ENCODE data around the gene MBTPS2. TPM values are rescaled to one million over a fixed set of nuclear protein-coding genes. Genes with fewer than 3 reads are reported as not detected.
"Not testable (repeated sequence)": the region's sequence is repeated elsewhere in the genome, so short reads cannot be mapped to it uniquely, and the experiment has no call there.

MBTPS2 gene
- total RNA-seq, 2 donors from 2014 or later = 11.8 to 14.1 TPM

DNA sequence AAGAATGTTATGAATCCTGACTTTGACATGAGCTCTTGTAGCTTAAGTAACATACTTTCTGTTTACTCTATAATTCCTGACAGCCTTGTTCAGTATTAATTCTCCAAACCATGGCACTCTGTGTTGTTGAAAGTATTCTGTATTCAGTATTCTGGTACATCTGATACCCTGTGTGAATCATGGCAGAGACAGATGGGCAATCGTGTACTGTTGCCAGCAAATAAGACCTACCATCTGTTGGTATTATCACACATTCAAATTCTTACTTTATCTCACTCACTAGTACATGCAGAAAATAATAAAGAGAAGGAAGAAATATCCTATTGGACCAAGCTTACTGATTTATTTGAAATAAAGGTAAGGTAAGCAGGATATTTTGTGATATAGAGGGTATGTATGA lies 7.9 kb downstream of the MBTPS2 start:
- DNase-seq (ENCODE audit: low spot score) = no peak
- intact Hi-C loops (cut with DNase I) = loop anchor here in 1 of 2 donors (10.0 kb wide), 1 partner anchor 87 kb away; no protein-coding TSS in a partner anchor

DNA sequence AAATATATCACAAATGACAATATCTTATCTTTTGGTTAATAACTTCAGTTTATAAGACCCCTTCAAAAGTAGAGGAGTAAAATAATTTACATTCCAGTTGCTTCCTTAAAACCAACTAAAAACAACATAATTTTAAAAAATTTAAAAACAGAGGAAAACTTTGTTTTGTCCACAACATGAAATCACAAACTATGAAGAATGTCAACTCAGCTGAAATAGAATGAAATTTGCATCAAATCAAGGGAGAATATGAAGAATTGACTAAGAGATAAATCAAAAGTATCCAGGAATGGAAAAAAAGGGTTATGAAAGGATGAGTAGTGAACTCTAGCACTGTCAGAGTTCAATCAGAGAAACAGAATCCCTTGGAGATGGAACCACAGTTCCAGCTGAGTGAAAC lies 14.2 kb downstream of the MBTPS2 start:
- DNase-seq (ENCODE audit: low spot score) = no peak
- intact Hi-C loops (cut with DNase I) = no loop called here

DNA sequence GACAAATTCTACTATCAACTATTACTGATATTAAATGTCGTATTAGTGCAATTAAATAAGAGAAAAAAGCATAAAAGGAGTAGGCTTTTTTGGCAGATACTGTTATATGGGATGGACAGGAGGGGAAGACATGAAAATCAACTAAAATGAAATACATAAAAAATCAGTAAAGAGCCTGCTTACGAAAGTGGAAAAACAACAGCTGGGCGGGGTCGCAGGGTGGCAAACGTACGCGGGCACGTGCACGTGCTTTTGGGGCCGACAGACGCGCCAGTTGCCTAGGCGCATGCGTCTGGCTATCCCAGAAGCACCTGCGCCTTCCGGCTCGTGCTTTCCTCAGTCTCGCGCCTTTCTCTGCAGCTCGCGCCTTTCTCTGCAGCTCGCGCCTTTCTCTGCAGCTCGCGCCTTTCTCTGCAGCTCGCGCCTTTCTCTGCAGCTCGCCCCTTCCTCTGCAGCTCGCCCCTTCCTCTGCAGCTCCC lies 16.6 kb downstream of the MBTPS2 start, which contains the start of gene YY2:
Gene YY2 (plus strand): TSS at position 51 of the 479 bp plus-strand sequence. CDS start 498 bp downstream, outside the sequence.
- no peak for DNase-seq (ENCODE audit: low spot score)
- intact Hi-C loops (cut with DNase I) = no loop called here

DNA sequence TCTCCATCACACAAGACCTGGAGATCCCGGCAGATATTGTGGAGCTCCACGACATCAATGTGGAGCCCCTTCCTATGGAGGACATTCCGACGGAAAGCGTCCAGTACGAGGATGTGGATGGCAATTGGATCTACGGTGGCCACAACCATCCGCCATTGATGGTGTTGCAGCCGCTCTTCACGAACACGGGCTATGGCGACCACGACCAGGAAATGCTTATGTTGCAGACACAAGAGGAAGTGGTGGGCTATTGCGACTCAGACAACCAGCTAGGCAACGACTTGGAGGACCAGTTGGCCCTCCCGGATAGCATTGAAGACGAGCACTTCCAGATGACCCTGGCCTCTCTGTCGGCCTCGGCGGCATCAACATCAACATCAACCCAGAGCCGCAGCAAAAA lies 17.1 kb downstream of the MBTPS2 start:
- DNase-seq (ENCODE audit: low spot score) = no peak
- intact Hi-C loops (cut with DNase I) = no loop called here

DNA sequence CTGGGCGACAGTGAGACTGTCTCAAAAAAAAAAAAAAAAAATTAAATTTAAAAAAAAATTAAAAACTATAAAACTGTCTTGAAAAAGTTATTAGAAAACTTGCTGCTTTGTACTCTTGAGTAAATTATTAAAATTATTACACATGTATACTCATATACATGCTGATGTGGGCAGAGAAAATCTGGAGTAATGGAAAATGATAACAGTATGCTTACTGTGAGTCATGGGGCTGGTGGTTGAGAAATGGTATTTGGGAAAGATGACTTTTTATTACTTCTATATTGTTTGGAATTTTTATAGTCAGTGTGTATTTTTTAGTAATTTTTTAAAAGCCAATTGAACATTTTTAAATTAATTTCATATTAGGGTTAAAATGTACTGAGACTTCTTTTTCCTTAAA lies 23.8 kb downstream of the MBTPS2 start:
- no peak for DNase-seq (ENCODE audit: low spot score)
- intact Hi-C loops (cut with DNase I) = no loop called here

DNA sequence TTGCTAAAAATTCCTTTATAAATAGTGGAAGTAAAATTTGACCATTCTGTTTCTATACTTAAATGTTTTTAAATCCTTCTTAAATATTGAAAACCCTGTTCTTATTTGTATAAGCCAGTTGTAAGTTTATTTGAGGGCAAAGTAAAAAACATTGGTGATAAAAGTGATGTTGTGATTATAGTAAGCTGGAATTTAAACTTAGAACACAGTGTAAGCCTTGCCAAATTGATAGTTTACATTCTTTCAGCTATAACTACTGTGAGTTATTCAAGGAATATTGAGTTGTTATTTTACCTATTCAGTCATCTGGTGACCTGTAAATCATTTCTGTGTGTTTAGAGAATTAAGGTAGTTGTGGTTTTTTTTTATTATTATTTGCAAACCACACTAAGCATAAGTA lies 26.0 kb downstream of the MBTPS2 start:
- no peak for DNase-seq (ENCODE audit: low spot score)
- intact Hi-C loops (cut with DNase I) = no loop called here

DNA sequence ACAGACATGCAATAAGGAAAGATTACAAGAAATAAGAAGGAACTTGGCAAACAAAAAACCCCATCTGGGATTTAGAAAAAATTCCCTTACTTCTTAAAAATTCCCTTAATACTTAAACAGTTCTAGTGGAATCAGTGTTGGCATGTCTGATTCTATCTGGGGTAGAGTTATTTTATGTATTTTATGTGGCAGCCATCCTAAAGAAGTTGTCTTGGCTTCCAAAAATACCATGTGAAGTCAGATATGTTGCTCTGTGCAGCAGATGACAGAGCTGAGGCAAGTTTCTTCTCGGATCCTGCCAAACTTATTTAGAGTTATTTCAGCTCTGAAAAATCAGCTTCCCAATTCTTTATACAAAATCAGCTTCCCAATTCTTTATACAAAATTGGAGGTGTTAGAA lies 31.1 kb downstream of the MBTPS2 start:
- no peak for DNase-seq (ENCODE audit: low spot score)
- intact Hi-C loops (cut with DNase I) = no loop called here

DNA sequence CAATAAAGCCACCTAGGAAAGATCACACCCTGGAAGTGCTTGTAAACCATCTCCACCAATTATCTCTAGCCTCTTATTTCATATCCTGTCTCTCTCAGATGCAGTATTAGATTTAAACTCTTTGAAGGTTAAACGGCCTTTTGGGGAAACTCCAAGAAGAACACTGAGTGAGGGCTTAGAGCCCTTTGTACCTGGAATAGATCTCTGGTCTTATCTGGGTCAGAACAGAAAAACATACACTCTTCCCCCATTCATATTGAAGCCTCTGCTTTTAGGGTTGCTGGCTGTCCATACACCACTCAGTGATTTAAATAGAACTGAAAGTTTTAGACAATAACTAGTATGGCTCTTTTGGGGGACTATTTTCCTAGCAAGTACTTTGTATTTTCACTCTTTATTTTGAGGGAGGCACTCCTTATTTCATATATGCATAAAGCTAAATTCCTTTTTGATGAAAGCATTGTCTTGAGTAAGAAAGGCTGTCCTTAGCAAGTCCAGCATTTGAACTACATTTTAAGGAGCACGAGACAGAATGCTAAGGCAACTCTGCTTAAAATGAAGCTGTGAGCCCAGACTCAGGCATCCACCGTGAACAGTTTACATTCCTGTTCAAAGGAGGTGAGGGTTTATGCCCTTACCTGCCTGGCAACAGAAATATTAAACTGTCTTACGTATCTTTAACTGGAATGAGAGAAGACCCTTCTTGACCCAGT lies 33.8 kb downstream of the MBTPS2 start:
- no peak for DNase-seq (ENCODE audit: low spot score)
- intact Hi-C loops (cut with DNase I) = no loop called here

DNA sequence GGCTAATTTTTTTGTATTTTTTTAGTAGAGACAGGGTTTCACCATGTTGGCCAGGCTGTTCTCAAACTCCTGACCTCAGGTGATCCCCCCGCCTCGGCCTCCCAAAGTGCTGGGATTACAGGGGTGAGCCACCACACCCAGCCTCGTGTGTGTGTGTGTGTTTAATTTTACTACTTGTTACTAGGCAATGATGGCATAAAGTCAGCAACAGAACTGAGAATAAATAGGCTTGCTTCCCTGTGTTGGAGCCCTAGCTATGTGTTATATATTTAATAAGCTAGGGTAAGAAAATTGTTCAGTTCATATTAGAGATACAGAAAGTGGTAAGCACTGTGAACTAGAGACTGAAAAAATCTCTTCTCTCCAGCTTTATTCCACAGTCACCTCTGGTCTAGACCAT lies 34.8 kb downstream of the MBTPS2 start:
- DNase-seq (ENCODE audit: low spot score); intact Hi-C loops (cut with DNase I): not testable (repeated sequence)

DNA sequence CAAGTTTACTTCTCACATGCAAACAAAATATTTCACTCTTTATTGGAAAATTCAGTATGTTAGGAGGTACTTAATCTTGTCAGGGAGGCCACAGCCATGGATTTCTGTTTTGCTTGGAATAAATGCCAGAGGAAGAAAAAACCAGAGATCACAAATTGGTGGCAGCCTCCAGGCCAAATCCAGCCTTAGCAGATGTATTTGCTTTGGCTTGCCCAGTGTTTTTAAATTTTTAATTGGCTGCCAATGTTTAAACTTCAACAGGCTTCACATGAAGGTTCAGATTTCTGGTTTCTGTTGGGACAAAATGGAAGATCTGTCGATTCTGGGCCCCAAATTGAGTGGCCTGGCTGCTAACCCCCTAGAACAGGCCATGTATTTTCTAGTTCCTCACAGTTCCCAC lies 35.6 kb downstream of the MBTPS2 start:
- no peak for DNase-seq (ENCODE audit: low spot score)
- intact Hi-C loops (cut with DNase I) = no loop called here

DNA sequence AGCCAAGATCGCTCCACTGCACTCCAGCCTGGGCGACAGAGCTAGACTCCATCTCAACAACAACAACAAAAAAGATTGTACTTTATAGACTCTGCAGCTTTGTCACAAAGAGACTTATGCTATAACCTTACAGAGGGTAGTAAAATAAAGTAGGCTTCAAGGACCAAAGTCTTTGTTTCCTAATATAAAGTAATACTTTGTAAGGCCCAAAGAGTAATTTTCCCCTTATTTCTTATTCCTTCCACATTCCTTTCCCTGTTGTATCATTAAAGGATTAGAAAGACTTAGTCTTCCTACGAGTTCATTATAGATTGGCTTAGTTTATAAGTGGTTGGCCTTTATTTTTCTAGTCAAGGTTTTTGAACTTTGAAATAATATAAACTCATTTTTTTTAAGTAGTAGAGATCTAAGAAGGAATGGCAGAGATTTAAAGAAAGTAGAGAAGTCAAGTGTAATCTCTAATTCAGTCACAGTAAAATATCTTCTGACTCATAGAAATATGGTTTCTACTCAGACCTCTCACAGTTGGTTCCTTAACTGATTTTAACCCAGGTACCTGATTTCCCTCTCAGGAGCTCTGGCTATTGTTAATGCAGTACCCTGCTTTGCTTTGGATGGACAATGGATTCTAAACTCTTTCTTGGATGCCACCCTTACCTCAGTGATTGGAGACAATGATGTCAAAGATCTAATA lies 42.6 kb downstream of the MBTPS2 start:
- intact Hi-C loops (cut with DNase I) = no loop called here

DNA sequence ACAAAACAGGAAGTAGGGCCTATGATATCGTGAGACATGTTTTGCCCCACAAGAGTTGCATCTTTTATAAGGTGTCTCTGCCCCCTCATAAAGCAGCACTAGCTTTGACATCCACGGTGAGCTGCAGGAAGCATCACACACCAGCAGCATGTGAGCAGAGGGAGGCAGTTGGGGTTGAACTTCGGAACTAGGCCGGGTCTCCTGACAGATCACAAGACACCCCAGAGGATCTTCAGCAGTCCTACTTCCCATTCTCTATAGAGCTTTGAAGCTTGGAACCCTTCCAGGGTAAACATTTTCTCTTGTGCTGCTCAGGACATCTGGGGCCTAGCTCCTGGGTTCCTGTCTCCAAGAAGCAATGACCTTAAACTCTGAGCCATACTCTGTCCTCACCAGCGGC lies 43.8 kb downstream of the MBTPS2 start:
- intact Hi-C loops (cut with DNase I) = no loop called here
- DNase-seq (ENCODE audit: low spot score) = no peak

More for the DNA sequence above, 42.6 kb downstream of the MBTPS2 start:
- DNase-seq (ENCODE audit: low spot score) = no peak

DNA sequence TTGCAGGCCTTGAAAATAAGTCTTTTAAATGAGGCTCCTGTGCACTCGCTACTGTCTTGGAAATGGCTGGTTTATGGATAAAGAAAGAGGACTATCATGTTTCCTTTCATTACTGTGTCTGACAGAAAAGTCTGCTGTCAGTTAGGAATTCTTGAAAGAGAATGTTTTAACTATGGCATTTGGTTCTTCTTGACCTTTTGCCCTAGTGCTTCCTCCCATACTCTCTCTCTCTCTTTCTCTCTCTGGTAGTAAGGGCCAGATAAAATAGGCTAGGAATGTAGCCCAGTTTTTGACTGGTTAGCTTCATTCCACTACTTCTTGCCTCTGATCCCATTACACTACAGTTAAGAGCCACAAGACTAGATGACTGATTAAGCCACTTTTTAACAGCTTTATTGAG lies 46.2 kb downstream of the MBTPS2 start:
- DNase-seq (ENCODE audit: low spot score) = no peak
- intact Hi-C loops (cut with DNase I) = no loop called here

DNA sequence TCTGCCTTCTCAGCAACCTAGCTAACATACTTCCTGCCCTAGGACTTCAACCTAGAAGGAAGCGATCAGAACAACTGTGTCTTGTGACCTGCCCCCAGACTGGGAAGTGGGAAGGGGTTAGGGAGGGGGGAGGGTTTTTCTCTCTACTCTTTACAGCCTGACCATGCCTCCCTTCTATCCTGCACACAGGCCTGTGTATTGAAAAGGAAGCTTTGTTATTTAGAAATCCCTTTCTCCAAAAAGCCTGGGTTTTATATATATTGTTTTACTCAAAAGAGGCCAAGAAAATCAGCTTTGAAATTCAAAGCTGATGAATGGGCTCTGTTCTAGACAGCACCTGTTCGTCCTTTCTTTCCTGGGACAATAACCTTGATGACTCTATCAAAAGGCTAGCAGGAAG lies 65.9 kb downstream of the MBTPS2 start:
- no peak for DNase-seq (ENCODE audit: low spot score)
- intact Hi-C loops (cut with DNase I) = no loop called here

DNA sequence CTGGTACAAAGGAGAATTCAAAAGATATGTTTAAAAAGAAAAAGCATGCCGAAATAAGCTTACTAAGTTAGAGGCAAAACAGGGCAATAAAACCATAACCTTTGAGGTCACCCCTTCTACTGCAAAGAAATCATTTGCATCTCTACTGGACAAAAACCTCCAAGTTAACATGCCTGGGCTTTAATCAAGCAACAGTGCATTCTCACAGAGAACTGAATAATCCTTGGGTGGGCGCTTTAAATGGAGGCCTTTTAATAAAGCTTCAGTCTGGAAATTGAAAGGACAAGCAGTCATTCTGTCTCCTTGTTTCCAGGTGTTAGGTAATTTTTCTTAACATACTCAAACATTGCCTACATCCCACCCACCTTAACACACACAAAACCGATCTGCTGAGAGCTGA lies 66.5 kb downstream of the MBTPS2 start:
- intact Hi-C loops (cut with DNase I) = no loop called here
- DNase-seq (ENCODE audit: low spot score) = no peak

DNA sequence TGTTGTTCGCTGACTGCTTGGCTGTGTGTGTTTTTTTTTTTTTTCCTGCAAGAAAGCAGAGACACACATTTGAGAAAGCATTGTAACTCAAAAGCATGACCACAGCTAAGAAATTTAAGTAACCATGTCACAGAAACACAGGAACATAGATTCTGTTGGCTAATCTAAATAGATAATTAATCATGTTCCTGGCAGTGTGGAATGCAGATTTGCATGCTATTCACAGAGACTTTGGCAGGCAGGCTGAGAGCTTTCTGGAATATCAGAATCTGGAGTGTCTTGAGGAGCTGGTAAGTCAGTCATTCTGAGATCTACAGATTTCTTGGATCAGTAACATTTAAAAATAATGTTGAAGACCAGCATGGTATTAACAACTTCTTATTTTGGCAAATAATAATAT lies 67.8 kb downstream of the MBTPS2 start:
- DNase-seq (ENCODE audit: low spot score) = no peak
- intact Hi-C loops (cut with DNase I) = no loop called here

DNA sequence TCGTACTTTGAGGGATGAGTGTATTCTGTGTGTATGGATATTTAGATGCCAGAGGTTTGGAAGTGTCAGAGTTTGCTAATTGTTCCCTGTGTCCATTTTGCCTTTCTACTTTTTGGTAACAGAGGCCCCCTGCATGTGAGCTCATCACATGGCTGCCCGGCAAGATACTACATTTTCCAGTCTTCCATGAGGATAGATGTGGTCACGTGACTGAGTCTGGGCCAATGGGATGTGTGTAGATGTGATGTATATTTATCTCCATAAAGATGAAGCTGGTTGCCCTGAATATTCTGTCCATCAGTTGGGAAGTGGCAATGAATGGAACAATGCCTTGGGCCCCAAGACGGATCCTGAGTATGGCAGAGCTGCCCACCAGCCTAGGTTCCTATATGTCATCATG lies 72.1 kb downstream of the MBTPS2 start:
- intact Hi-C loops (cut with DNase I) = no loop called here
- DNase-seq (ENCODE audit: low spot score) = no peak

DNA sequence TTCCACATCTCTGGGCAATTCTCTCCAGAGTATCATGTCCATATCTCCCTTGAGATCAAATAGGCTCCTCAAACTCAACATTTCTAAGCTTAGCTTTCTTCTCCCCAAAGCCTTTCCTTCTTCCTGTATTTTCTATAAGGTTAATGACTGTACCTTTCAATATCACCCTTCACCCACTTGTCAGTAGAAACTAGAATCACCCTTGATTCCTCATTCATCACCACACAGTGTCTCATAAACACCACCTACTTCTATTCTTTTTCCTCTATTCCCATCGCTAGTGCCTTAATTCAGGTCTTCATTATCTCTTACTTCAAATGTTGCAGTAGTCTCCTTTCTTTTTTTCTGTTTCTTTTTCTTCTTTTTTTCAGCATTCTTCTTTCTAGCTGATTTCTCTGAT lies 72.8 kb downstream of the MBTPS2 start:
- DNase-seq (ENCODE audit: low spot score) = no peak
- intact Hi-C loops (cut with DNase I) = no loop called here

DNA sequence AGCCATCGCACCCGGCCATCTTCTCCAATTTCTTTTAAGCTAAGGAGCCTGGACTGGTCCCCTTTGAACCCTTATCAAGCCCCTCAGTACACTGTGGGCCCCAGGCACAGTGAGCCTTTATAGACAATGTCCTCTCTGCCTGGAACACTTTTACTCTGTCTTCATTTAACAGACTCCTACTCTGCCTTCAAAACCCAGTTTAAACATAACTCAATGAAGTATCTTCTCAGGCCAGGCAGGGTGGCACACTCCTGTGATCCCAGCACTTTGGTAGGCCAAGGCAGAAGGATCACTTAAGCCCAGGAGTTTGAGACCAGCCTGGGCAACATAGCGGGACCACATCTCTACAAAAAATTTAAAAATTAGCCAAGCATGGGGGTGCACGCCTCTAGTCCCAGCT lies 73.6 kb downstream of the MBTPS2 start:
- no peak for DNase-seq (ENCODE audit: low spot score)
- intact Hi-C loops (cut with DNase I) = no loop called here

DNA sequence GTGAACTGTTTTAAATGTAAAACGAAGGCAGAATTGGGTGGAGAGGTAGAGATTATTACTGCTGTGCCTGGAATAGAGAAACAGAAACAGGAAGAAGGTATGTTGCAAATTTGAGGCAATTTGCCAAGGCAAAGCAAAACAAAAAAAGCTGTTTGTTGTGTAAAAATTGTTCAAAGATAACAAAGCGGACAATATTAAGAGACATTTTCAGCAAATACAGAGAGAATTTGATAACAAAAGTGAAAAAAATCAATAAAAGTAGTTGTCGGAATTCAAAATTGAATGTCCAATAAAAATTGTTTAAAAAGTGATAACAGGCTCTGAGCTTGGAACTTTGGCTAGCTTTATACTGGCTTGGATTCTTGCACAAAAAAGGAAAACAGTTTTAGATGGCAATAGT lies 86.7 kb downstream of the MBTPS2 start:
- intact Hi-C loops (cut with DNase I) = loop anchor here in 1 of 2 donors (5.0 kb wide), 1 partner anchor 1671 kb away; no protein-coding TSS in a partner anchor
- no peak for DNase-seq (ENCODE audit: low spot score)
